H1 (cell line): ENCODE data around the gene NUDT3. TPM values are rescaled to one million over a fixed set of nuclear protein-coding genes. Genes with fewer than 3 reads are reported as not detected.

Source experiments
- RFX5 ChIP-seq: IDR thresholded peaks from 2 replicates; pipeline ENCODE4 v1.6.1; 2011; ENCODE audit warnings: low read depth, low read length, improper control_type of control experiment, borderline replicate concordance
- polyA plus RNA-seq, 7 experiments: library from polyadenylated mRNA; depleted of rRNA in 3 of 7; stranded (reverse) in 5 of 7; unstranded in 2 of 7; fragments of >200 nt in 5 of 7; fragments of 200-250 nt in 2 of 7; gene quantifications; 1 replicate in 5 of 7; 2 replicates in 1 of 7; 4 replicates in 1 of 7; pipeline versions ENCODE4 v1.2.1 to v1.2.3, GENCODE V29; 2011 to 2013; ENCODE audit warnings: missing spikeins in 2 of 7, mixed read lengths in 2 of 7
- total RNA-seq: library from RNA; stranded (reverse); fragmentation: NEBNext Ultra II Directional; extraction: Animal tissue kit (Norgen Biotek cat#: 25700); gene quantifications from 2 replicates; pipeline ENCODE4 v1.2.1, GENCODE V29; 2021
- TF ChIP-seq, protein P1 (sequence below): fragments of 300-600 bp; sonication (generic); IDR thresholded peaks from 2 replicates; pipeline ENCODE4 v1.7.1; 2012; ENCODE audit warnings: low read length, moderate library complexity, mild to moderate bottlenecking, inconsistent platforms; ENCODE audit not compliant: insufficient replicate concordance

NUDT3 gene
- total and polyA plus RNA-seq, 2 of the 8 experiments (the other 6 are each of a cell fraction or from before 2014, with no cell fraction given) = 14.1 to 36.9 TPM

DNA sequence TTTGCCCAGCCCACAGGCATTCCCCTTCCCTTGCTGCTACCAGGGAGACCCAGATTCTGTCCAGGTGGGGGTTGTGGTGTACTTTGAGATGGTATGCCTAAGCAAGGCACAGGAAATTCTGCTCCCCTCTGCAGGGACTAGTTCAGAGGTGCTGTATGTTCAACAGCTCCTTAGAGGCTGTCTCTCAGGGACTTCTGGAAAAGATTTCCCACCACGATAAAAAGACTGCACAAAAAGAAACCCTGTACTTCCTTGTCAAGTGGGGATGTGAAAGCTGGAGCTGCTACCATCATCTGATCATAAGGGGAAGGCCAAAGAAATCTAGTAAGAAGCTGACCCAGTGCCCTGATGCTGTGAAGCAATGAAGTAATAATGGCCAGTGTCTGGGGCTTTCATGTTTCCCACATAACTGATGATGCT, 92.1 kb downstream of the NUDT3 start (continued):
- TF ChIP-seq, protein P1, sequence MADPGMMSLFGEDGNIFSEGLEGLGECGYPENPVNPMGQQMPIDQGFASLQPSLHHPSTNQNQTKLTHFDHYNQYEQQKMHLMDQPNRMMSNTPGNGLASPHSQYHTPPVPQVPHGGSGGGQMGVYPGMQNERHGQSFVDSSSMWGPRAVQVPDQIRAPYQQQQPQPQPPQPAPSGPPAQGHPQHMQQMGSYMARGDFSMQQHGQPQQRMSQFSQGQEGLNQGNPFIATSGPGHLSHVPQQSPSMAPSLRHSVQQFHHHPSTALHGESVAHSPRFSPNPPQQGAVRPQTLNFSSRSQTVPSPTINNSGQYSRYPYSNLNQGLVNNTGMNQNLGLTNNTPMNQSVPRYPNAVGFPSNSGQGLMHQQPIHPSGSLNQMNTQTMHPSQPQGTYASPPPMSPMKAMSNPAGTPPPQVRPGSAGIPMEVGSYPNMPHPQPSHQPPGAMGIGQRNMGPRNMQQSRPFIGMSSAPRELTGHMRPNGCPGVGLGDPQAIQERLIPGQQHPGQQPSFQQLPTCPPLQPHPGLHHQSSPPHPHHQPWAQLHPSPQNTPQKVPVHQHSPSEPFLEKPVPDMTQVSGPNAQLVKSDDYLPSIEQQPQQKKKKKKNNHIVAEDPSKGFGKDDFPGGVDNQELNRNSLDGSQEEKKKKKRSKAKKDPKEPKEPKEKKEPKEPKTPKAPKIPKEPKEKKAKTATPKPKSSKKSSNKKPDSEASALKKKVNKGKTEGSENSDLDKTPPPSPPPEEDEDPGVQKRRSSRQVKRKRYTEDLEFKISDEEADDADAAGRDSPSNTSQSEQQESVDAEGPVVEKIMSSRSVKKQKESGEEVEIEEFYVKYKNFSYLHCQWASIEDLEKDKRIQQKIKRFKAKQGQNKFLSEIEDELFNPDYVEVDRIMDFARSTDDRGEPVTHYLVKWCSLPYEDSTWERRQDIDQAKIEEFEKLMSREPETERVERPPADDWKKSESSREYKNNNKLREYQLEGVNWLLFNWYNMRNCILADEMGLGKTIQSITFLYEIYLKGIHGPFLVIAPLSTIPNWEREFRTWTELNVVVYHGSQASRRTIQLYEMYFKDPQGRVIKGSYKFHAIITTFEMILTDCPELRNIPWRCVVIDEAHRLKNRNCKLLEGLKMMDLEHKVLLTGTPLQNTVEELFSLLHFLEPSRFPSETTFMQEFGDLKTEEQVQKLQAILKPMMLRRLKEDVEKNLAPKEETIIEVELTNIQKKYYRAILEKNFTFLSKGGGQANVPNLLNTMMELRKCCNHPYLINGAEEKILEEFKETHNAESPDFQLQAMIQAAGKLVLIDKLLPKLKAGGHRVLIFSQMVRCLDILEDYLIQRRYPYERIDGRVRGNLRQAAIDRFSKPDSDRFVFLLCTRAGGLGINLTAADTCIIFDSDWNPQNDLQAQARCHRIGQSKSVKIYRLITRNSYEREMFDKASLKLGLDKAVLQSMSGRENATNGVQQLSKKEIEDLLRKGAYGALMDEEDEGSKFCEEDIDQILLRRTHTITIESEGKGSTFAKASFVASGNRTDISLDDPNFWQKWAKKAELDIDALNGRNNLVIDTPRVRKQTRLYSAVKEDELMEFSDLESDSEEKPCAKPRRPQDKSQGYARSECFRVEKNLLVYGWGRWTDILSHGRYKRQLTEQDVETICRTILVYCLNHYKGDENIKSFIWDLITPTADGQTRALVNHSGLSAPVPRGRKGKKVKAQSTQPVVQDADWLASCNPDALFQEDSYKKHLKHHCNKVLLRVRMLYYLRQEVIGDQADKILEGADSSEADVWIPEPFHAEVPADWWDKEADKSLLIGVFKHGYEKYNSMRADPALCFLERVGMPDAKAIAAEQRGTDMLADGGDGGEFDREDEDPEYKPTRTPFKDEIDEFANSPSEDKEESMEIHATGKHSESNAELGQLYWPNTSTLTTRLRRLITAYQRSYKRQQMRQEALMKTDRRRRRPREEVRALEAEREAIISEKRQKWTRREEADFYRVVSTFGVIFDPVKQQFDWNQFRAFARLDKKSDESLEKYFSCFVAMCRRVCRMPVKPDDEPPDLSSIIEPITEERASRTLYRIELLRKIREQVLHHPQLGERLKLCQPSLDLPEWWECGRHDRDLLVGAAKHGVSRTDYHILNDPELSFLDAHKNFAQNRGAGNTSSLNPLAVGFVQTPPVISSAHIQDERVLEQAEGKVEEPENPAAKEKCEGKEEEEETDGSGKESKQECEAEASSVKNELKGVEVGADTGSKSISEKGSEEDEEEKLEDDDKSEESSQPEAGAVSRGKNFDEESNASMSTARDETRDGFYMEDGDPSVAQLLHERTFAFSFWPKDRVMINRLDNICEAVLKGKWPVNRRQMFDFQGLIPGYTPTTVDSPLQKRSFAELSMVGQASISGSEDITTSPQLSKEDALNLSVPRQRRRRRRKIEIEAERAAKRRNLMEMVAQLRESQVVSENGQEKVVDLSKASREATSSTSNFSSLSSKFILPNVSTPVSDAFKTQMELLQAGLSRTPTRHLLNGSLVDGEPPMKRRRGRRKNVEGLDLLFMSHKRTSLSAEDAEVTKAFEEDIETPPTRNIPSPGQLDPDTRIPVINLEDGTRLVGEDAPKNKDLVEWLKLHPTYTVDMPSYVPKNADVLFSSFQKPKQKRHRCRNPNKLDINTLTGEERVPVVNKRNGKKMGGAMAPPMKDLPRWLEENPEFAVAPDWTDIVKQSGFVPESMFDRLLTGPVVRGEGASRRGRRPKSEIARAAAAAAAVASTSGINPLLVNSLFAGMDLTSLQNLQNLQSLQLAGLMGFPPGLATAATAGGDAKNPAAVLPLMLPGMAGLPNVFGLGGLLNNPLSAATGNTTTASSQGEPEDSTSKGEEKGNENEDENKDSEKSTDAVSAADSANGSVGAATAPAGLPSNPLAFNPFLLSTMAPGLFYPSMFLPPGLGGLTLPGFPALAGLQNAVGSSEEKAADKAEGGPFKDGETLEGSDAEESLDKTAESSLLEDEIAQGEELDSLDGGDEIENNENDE = no peak
- TF ChIP-seq RFX5 = no peak
